Measurements from ENCODE around the gene NF1.
"Not testable (repeated sequence)": the region's sequence is repeated elsewhere in the genome, so short reads cannot be mapped to it uniquely, and the experiment has no call there.

NF1 gene

DNA sequence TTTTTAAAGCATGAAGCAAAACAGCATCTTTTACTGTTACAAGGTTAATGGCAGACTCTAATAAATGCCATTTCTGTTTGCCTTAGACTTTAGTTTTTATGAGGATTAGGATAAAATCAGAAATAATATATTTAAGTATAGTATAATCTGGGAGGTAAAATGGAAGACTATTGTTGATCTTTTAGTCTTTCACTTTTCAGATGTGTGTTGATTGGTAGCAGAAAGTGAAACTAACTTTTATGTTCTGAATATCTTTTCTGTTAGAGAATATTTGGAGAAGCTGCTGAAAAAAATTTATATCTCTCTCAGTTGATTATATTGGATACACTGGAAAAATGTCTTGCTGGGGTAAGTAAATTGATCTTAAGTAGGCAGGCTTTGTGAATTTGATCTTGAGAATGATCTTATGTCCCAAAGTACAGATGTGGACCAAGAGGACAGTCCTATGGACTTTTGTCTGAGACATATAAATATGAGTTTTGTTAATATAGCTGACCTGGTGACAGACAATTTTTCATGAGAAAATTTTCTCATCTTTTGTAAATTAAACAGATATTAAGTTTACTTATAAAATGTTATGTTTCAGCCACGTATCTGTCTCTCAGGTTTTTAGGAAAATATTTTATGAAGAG, 64.1 kb downstream of the NF1 start:
- Histone ChIP-seq H3K36me3 (ENCODE audit: insufficient read depth, low read length) (peaks cover 6% of the 10 kb centered on the region), H3K4me2 (ENCODE audit: low read length) (no peak overlapping the region)

DNA sequence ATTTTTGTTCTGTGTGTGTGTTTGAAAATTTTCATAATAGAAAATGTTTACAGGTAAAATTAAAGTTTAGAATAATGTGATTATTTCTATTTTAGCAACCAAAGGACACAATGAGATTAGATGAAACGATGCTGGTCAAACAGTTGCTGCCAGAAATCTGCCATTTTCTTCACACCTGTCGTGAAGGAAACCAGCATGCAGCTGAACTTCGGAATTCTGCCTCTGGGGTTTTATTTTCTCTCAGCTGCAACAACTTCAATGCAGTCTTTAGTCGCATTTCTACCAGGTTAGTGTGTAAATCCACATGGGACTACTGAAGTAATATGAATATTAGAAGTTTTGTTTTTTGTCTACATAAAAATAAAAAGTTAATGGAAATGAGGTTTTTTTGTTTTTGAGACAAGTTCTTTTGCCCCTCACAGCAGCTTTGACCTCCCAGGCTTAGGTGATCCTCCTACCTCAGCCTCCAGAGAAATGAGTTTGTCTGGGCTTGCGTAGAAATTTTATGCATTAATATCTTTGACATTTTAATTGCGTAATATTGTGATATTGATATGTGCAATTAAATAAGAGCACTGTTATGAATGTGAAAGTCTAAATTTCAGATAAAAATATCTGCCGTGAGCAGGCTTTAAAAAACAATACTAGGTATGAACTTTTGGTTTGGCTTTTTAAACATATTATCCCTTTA, 68.5 kb downstream of the NF1 start:
- Histone ChIP-seq H3K9ac (ENCODE audit: low read depth, low read length) (no peak overlapping the region), H3K4me1 (ENCODE audit: control insufficient read depth, insufficient read depth, low read length) (no peaks in the 10 kb centered on the region), H3K9me3 (replicated peaks; ENCODE audit: low read length) (no peaks in the 10 kb centered on the region), H3K4me2 (ENCODE audit: low read length) (no peak overlapping the region), H3K4me3 (ENCODE audit: low read length) (no peak overlapping the region), H3K27me3 (ENCODE audit: control insufficient read depth, insufficient read depth, low read length) (no peaks in the 10 kb centered on the region), H3K36me3 (ENCODE audit: insufficient read depth, low read length) (peaks cover 16% of the 10 kb centered on the region)

More for the DNA sequence above, 64.1 kb downstream of the NF1 start:
- Histone ChIP-seq H3K9me3 (replicated peaks; ENCODE audit: low read length) (no peaks in the 10 kb centered on the region), H3K9ac (ENCODE audit: low read depth, low read length) (no peak overlapping the region), H3K4me3 (ENCODE audit: low read length) (no peak overlapping the region), H3K27me3 (ENCODE audit: control insufficient read depth, insufficient read depth, low read length) (no peaks in the 10 kb centered on the region), H3K4me1 (ENCODE audit: control insufficient read depth, insufficient read depth, low read length) (peaks cover 20% of the 10 kb centered on the region)

DNA sequence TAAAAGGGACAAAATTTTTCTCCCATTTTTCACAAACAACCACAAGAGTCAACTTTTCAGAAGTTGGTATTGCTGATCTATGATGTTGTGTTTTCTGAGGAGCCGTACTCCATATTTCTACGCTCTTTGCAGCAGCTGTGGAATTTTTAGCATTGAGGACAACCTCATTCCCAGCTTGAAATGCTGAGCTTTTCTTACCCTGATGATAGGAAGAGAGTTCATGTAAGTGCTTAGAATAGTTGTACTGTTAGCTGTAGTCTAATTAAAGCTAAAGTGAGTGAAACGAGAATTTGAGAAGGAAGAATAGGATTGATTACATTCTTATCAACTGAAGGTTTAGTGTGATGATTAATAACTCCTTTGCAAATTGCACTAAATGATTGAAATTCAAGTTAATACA, 72.3 kb downstream of the NF1 start:
- Histone ChIP-seq H3K27me3 (ENCODE audit: control insufficient read depth, insufficient read depth, low read length) (no peaks in the 10 kb centered on the region), H3K9ac (ENCODE audit: low read depth, low read length) (no peak overlapping the region), H3K4me3 (ENCODE audit: low read length) (no peak overlapping the region), H3K36me3 (ENCODE audit: insufficient read depth, low read length) (peaks cover 12% of the 10 kb centered on the region), H3K4me2 (ENCODE audit: low read length) (no peak overlapping the region), H3K9me3 (replicated peaks; ENCODE audit: low read length) (no peaks in the 10 kb centered on the region), H3K4me1 (ENCODE audit: control insufficient read depth, insufficient read depth, low read length) (peaks cover 7% of the 10 kb centered on the region)

DNA sequence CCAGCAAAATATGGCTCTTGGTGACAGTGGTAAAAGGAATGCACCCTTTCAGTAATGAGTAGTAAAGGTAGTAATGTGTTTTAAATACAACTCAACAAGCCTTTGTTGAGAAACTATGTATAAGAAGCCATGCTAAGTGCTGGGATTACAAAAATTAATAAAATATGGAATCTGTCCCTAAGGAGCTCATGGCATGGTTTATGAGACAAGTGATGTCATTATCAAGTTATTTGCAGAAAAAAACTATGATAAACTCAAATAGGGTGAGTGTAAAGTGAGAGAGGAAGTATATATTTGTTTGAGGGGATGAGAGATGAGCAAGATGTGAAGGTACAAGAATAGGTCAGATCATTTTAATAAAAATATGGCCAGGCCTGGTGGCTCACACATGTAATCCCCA, 76.9 kb downstream of the NF1 start:
- Histone ChIP-seq H3K4me1 (ENCODE audit: control insufficient read depth, insufficient read depth, low read length) (peaks cover 8% of the 10 kb centered on the region), H3K9ac (ENCODE audit: low read depth, low read length) (no peak overlapping the region), H3K4me2 (ENCODE audit: low read length) (no peak overlapping the region), H3K27me3 (ENCODE audit: control insufficient read depth, insufficient read depth, low read length) (no peaks in the 10 kb centered on the region), H3K9me3 (replicated peaks; ENCODE audit: low read length) (no peaks in the 10 kb centered on the region), H3K4me3 (ENCODE audit: low read length) (no peak overlapping the region), H3K36me3 (ENCODE audit: insufficient read depth, low read length) (no peaks in the 10 kb centered on the region)

GRCh38 chr17:31172388-31172787, 77.6 kb downstream of the NF1 start:
- no peak overlapping the region for H3K9ac ChIP-seq (ENCODE audit: low read depth, low read length)
- H3K27me3 ChIP-seq (ENCODE audit: control insufficient read depth, insufficient read depth, low read length) = no peaks in the 10 kb centered on the region
- no peaks in the 10 kb centered on the region for H3K36me3 ChIP-seq (ENCODE audit: insufficient read depth, low read length)
- H3K4me3 ChIP-seq (ENCODE audit: low read length) = no peak overlapping the region
- H3K9me3 ChIP-seq (replicated peaks; ENCODE audit: low read length) = no peaks in the 10 kb centered on the region
- H3K4me2 ChIP-seq (ENCODE audit: low read length) = no peak overlapping the region
- peaks cover 8% of the 10 kb centered on the region for H3K4me1 ChIP-seq (ENCODE audit: control insufficient read depth, insufficient read depth, low read length)

DNA sequence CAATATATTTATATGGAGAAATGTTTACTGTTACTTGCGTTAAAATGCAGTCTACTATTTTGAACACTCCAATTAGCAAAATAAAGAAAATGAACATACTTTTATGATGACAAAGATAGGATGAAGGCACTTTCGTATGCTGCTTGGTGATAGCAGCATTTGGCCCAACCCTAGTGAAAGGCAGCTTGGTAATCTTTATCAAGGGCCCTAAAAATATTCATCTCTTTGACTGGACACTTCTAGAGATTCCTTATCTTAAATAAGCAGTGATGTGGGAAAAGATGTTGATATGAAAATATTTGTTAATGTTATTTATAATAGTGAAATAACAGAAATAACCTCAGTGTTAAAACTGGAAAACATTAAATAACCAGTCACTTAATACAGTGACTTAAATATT, 79.4 kb downstream of the NF1 start:
- peaks cover 8% of the 10 kb centered on the region for H3K4me1 ChIP-seq (ENCODE audit: control insufficient read depth, insufficient read depth, low read length)
- no peaks in the 10 kb centered on the region for H3K27me3 ChIP-seq (ENCODE audit: control insufficient read depth, insufficient read depth, low read length)
- no peak overlapping the region for H3K4me2 ChIP-seq (ENCODE audit: low read length)
- no peak overlapping the region for H3K4me3 ChIP-seq (ENCODE audit: low read length)
- H3K36me3 ChIP-seq (ENCODE audit: insufficient read depth, low read length) = no peaks in the 10 kb centered on the region
- H3K9ac ChIP-seq (ENCODE audit: low read depth, low read length) = no peak overlapping the region
- H3K9me3 ChIP-seq (replicated peaks; ENCODE audit: low read length) = no peaks in the 10 kb centered on the region

DNA sequence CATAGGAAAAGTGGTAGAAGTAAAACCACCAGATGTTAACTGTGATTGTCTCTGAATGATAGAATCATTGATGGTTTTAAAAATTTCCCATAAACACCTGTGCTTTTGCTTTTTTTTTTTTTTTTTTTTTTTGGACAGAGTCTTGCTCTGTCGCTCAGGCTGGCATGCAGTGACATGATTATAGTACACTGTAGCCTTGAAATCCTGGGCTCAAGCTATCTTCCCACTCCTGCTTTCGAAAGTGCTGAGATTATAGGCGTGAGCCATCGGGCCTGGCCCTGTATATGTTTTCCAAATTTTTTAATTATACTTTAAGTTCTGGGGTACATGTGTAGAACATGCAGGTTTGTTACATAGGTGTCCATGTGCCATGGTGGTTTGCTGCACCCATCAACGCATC, 80.5 kb downstream of the NF1 start:
- H3K9ac ChIP-seq (ENCODE audit: low read depth, low read length) = no peak overlapping the region
- no peak overlapping the region for H3K4me3 ChIP-seq (ENCODE audit: low read length)
- no peaks in the 10 kb centered on the region for H3K36me3 ChIP-seq (ENCODE audit: insufficient read depth, low read length)
- H3K9me3 ChIP-seq (replicated peaks; ENCODE audit: low read length) = no peaks in the 10 kb centered on the region
- no peaks in the 10 kb centered on the region for H3K27me3 ChIP-seq (ENCODE audit: control insufficient read depth, insufficient read depth, low read length)
- H3K4me1 ChIP-seq (ENCODE audit: control insufficient read depth, insufficient read depth, low read length) = peaks cover 8% of the 10 kb centered on the region
- H3K4me2 ChIP-seq (ENCODE audit: low read length) = no peak overlapping the region

DNA sequence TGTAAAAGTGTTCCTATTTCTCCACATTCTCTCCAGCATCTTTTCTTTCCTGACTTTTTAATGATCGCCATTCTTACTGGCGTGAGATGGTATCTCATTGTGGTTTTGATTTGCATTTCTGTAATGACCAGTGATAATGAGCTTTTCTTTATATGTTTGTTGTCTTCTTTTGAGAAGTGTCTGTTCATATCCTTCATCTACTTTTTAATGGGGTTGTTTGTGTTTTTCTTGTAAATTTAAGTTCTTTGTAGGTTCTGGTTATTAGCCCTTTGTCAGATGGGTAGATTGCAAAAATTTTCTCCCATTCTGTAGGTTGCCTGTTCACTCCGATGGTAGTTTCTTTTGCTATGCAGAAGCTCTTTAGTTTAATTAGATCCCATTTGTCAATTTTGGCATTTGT, 81.4 kb downstream of the NF1 start:
- not testable (repeated sequence) for H3K4me2 ChIP-seq (ENCODE audit: low read length); H3K4me1 ChIP-seq (ENCODE audit: control insufficient read depth, insufficient read depth, low read length); H3K36me3 ChIP-seq (ENCODE audit: insufficient read depth, low read length); H3K9ac ChIP-seq (ENCODE audit: low read depth, low read length); H3K9me3 ChIP-seq (replicated peaks; ENCODE audit: low read length); H3K27me3 ChIP-seq (ENCODE audit: control insufficient read depth, insufficient read depth, low read length); H3K4me3 ChIP-seq (ENCODE audit: low read length)

GRCh38 chr17:31178951-31179350, 84.2 kb downstream of the NF1 start:
- H3K9ac ChIP-seq (ENCODE audit: low read depth, low read length); H3K9me3 ChIP-seq (replicated peaks; ENCODE audit: low read length); H3K4me2 ChIP-seq (ENCODE audit: low read length); H3K27me3 ChIP-seq (ENCODE audit: control insufficient read depth, insufficient read depth, low read length); H3K4me3 ChIP-seq (ENCODE audit: low read length); H3K4me1 ChIP-seq (ENCODE audit: control insufficient read depth, insufficient read depth, low read length); H3K36me3 ChIP-seq (ENCODE audit: insufficient read depth, low read length): not testable (repeated sequence)

DNA sequence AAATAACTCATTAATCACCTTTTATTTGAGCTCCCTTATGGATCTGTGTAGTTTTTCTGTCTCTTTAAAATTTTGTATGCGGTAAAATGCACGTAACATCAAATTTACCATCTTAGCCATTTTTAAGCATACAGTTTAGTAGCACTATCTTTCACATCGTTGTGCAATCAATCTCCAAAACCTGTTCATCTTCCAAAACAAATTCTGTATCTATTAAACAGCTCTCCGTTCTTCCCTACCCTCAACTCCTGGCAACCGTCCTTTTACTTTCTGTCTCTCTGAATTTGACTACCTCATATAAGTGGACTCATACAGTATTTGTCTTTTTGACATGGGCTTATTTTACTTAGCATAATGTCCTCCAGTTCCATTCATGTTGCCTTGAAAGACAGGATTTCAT, 100.5 kb downstream of the NF1 start:
- no peak overlapping the region for H3K4me2 ChIP-seq (ENCODE audit: low read length)
- peaks cover 5% of the 10 kb centered on the region for H3K36me3 ChIP-seq (ENCODE audit: insufficient read depth, low read length)
- no peaks in the 10 kb centered on the region for H3K27me3 ChIP-seq (ENCODE audit: control insufficient read depth, insufficient read depth, low read length)
- no peaks in the 10 kb centered on the region for H3K9me3 ChIP-seq (replicated peaks; ENCODE audit: low read length)
- peaks cover 16% of the 10 kb centered on the region for H3K4me1 ChIP-seq (ENCODE audit: control insufficient read depth, insufficient read depth, low read length)
- H3K9ac ChIP-seq (ENCODE audit: low read depth, low read length) = no peak overlapping the region
- no peak overlapping the region for H3K4me3 ChIP-seq (ENCODE audit: low read length)

DNA sequence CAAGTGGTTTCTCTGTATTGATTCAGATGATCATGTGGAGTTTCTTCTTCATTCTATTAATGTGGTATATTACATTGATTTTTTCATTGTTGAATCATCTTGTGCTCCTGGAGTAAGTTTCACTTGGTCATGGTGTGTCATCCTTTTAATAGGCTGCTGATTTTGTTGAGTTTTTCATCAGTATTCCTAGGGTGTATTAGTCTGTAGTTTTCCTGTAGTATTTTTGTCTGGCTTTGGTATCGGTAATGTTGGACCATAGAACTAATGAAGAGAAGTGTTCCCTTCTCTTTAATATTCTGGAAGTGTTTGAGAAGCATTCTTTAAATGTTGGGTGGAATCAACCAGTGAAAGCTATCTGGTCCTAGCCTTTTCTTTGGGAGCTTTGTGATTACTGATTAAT, 103.2 kb downstream of the NF1 start:
- Histone ChIP-seq H3K9ac (ENCODE audit: low read depth, low read length) (no peak overlapping the region), H3K4me1 (ENCODE audit: control insufficient read depth, insufficient read depth, low read length) (peaks cover 16% of the 10 kb centered on the region), H3K27me3 (ENCODE audit: control insufficient read depth, insufficient read depth, low read length) (no peaks in the 10 kb centered on the region), H3K4me3 (ENCODE audit: low read length) (no peak overlapping the region), H3K9me3 (replicated peaks; ENCODE audit: low read length) (no peaks in the 10 kb centered on the region), H3K36me3 (ENCODE audit: insufficient read depth, low read length) (peaks cover 16% of the 10 kb centered on the region), H3K4me2 (ENCODE audit: low read length) (peak overlapping the region; percentile 34)

DNA sequence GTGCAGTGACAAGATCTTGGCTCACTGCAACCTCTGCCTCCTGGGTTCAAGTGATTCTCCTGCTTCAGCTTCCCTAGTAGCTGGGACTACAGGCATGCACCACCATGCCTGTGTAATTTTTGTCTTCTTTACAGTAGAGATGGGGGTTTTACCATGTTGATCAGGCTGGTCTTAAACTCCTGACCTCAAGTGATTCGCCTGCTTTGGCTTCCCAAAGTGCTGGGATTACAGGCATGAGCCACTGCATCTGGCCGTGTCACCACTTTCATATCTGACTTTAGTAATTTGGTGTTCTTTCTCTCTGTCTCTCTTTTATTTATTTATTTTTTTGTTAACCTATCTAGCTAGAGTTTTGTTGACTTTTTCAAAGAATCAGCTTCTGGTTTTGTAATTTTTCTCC, 103.9 kb downstream of the NF1 start:
- not testable (repeated sequence) for H3K27me3 ChIP-seq (ENCODE audit: control insufficient read depth, insufficient read depth, low read length); H3K9ac ChIP-seq (ENCODE audit: low read depth, low read length); H3K4me3 ChIP-seq (ENCODE audit: low read length); H3K9me3 ChIP-seq (replicated peaks; ENCODE audit: low read length); H3K4me2 ChIP-seq (ENCODE audit: low read length)
- Histone ChIP-seq H3K36me3 (ENCODE audit: insufficient read depth, low read length) (peaks cover 16% of the 10 kb centered on the region), H3K4me1 (ENCODE audit: control insufficient read depth, insufficient read depth, low read length) (peaks cover 16% of the 10 kb centered on the region)

All from skeletal muscle satellite cell (primary cell).